ELF-1 (cell line): ENCODE results near the gene CACNA1C.

ENCODE experiments used
- DNase-seq: peaks from one replicate; pipeline ENCODE4 v3.0.0-alpha.2; 2016; ENCODE audit warnings: low read depth, low spot score

The CACNA1C gene

GRCh38 chr12:2385529-2385928 lies 332.7 kb downstream of the CACNA1C start:
- DNase-seq = no peak

GRCh38 chr12:2386566-2386965 lies 333.8 kb downstream of the CACNA1C start:
- DNase-seq = peak; percentile 32

GRCh38 chr12:2387103-2387834 lies 334.5 kb downstream of the CACNA1C start:
- no peak for DNase-seq

DNA sequence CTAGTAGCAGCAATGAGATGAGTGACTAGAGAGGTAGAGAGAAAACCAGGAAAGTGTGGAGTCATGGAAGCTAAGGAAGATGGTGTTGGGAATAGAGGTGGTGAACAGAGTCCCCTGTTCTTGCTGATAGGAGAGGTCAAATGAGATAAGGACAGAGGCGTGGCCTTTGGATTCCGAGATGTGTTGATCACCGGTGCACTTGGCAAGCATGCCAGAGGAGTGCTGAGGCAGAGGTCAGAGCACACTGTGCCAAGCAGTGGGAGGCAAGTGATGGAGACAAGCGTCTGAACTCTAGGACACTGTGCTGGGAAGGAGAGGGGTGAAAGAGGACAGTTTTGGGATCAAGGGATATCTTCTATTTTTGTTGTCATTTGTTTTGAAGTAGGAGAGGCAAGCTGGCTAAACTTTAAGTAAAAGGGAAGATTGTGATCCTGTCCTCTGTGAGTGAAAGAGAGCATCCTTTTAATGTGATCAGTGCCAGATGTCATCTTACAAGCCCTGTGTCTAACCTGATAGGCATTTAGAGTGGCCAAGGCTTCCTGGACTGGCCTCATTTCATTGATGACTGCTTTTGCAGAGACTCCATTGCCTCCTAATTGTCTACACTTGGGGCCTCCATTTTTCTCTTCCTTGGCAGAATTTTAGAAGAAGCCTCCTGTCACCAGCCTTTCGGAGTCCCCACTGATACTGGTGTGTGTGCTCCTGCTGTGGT lies 336.4 kb downstream of the CACNA1C start:
- no peak for DNase-seq

- no peak for DNase-seq
Measured at GRCh38 chr12:2390133-2390532, 337.3 kb downstream of the CACNA1C start.

DNA sequence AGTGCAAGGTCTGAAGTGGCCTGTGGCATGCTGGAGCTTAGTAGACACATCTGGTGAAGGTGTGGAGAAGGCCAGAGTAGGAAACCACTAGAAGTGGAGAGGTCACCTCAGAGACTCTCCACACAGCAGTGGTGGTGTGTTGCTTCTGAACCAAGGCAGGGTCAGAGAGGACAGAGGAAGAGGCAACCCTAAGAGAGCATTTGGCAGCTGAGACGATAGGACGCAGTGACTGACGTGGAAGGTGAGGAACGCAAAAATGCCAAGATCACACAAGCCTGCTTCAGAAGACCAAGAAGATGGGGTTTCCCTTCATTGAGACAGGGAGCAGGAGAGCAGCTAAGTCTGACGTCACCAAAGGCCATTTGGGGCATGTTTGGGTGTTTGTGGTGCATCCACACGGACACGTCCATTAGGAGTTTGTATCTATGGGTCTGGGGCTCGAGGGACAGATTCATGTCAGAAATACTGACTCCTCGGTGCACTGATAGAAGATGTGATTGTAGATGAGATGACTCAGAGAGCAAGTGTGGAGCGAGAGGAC lies 338.1 kb downstream of the CACNA1C start:
- DNase-seq = no peak

DNA sequence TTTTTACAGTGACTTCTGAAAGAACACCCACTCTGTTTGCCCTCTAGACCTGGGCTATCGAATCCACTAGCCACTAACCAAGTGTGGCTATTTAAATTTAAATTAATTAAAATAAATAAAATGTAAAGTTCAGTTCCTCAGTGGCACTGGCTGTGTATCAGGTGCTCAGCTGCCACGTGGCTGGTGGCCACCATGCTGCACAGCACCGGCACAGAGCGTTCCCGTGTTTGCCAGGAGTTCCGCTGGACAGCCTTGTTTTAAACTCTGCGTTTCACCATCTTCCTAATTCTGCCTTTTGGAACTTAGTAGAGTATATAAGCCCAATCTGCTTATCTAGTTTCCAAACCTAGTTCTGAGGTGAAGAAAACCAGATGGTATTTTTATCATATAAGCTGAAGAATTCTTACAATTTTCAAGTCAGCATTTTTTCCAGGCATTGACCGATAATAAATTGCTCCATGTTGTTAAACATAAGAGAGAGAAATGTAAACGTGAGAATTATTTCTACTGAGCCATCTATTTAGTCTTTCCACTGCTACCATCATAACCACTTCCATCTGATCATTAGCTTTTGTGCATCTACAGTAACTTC lies 339.0 kb downstream of the CACNA1C start:
- no peak for DNase-seq

GRCh38 chr12:2393016-2393415 lies 340.2 kb downstream of the CACNA1C start:
- no peak for DNase-seq

DNA sequence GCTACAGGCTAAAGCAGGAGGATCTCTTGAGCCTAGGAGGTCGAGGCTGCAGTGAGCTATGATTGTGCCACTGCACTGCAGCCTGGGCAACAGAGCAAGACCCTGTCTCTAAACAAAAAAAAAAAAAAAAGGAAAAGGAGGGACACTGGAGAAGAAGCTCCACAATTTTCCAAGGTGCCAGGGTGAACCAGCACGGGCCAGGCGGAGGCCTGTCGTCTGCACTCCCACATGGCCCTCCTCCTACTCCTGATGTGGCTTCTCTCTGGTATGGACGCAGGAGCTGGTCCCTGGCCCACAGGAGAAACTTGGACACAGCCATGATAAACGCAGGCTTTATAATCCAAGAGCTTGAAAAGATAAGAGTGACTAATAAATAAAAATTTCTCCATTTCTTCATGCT lies 341.2 kb downstream of the CACNA1C start:
- DNase-seq = no peak

GRCh38 chr12:2395354-2395977 lies 342.7 kb downstream of the CACNA1C start:
- DNase-seq = peak; percentile 86

GRCh38 chr12:2396448-2396871 lies 343.7 kb downstream of the CACNA1C start:
- DNase-seq = no peak

DNA sequence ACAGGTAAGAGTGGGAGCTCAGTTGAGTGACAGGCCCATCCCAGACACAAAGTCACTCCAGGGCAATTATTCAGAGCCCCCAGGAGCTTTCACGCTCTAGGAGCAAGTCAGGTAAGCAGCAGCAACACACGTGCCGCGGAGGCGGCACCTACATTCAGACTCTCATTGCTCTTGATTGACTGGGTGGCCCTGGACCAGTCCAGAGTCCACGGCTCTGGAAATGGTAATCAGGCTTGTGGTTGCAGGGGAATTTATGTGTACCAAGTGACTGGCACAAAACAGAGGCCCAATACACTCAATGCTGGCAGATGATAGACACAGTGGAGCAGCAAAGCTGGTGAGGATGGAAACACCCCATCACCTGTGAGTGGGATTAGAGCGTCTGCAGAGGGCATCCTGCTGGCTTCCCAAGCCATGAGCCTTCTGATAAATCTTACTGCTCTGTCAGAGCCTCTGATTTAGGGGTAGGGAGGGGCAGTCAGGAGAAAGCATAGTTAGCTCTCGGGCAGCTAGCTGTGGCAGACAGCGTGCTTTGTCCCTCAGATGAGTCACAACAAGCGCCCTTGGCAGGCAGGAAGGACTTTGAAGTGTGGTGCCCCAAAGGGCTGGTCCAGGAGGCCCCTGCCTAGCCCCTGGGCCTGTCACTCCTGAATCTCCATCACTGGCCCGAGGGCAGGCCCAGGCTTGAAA lies 344.7 kb downstream of the CACNA1C start:
- DNase-seq = peak; percentile 51

DNA sequence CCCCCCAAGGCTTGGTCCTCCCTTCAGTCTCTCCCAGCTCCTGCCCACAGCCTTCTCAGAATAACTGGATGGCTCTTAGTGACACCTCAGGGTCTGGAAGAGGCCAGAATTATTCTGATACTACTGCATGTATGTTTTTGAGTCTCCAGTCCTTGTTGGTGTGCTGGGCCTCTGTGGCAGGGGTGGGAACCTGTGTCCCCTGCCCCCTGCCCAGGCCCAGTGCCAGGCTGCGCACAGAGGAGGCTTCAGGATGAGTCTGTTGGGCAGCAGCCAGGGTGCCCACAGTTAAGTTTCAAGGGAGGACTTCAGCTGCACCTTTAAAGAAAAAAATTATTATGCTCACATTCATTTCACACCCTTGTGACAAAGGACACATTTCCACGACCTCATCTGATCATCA lies 348.3 kb downstream of the CACNA1C start:
- DNase-seq = no peak

DNA sequence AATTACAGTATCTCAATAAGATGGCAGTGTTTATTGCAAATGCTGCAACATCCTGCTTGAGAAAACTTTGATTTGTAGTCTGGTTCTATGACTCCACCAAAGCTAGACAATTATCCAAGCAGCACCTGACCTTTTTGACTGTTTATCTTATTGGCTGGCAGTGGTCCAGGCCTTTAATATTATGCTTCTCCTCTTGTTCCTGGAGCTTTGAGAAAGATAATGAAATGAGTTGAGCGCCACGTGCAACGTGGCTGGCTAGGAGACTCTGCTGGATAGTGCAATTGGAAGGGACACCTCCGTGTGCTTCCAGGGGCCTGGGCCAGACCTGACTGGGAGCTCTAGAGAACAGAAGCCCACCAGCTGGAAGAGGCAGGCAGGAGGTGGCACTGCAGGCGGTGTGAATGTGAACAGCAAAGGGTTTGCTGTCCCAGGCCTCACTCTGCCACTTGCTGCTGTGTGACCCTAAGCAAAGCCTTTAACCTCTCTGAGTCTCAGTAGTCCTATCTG lies 349.3 kb downstream of the CACNA1C start:
- DNase-seq = no peak

DNA sequence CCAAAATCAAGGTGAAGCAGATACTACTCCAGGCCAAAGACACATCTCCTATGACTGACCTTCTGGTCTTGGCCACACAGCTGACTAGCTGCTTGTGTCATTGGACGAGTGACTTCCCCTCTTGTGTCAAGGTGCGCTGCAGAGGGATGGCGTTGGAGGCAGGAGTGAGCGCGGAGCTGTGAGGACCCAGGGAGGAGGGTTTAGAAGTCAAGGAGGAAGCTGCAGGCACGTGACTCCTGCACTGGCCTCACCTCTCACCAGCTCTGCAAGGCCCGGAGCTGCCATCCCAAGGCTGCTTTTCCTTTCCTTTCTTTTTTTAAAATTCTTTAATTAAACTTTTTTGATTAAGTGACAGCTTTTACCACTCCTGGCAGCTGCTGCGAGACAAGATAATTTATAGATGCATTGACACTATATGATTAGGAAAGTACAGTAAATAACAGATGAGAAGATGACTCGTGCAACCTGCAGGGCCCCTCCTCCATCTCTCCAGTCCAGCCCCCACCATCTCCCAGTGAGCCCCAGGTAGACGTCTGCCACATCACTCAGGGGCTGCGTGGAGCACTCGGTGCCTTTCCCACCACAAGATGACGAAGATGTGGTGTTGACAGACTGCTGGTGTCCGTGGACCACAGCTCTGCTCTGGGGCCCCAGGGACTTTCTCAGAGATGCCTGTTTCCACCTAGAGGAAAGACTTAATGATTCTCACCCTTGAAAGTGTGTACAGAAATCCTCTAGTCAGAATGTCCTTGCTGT lies 350.6 kb downstream of the CACNA1C start:
- DNase-seq = no peak

GRCh38 chr12:2405039-2405438 lies 352.3 kb downstream of the CACNA1C start:
- DNase-seq = no peak

GRCh38 chr12:2406903-2407302 lies 354.1 kb downstream of the CACNA1C start:
- no peak for DNase-seq

- no peak for DNase-seq
Measured at GRCh38 chr12:2408262-2408661, 355.5 kb downstream of the CACNA1C start.

DNA sequence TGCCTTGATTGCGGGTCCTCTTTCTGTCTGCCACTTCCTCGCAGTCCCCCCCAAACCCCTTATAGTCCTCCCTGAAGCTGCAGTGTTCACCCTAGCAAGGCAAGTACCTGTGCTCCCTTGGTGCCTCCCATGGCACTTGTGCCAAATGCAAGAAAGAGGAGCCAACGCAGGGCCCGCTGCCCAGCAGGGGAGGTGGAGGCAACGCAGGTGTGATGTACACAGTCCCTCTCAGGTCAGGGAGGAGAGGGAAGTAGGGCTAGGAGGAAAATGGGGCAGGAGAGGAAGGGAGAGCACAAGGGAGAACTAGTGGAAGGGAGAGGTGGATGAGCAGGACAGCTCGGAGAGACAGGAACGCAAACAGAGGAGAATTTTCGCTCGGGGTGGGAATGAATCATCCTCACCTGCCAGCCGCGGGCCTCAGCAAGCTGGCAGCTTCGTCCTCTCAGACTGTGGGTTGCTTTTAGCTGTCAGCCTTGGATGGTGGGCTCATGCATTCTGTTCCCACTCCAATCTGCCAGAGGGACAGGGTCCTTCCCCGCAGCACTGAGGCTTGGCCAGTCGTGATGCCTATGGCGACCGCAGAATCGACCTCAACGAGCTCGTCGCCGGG lies 357.0 kb downstream of the CACNA1C start:
- no peak for DNase-seq

GRCh38 chr12:2410496-2410895 lies 357.7 kb downstream of the CACNA1C start:
- no peak for DNase-seq
